Epidermal melanocyte (primary cell): ENCODE results near the gene TMPRSS11A.

Source experiments
- DNase-seq: peaks from one replicate; pipeline ENCODE4 v3.0.0; 2011; ENCODE audit warnings: low spot score; ENCODE audit not compliant: insufficient read length

The TMPRSS11A gene

GRCh38 chr4:67912080-67912479 is 51.2 kb downstream of the TMPRSS11A start:
- no peak for DNase-seq

DNA sequence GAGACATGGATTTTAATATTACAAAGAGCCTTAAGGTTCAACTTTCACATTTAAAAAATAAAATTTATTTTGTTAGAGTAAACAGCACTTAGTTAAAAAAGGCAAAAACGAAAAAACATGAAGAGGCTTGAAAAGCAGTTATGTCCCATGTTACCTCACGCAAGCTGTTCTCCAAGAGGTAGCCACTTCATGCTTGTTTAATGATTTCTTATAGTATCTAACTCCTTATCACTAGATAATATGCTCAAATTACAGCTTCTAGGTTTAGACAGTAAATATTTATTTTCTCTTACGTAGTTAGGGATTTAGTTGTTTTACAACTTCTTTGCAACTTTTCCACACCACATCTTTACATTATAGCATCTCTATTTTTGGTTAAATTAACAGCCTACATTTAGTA is 51.7 kb downstream of the TMPRSS11A start:
- no peak for DNase-seq

GRCh38 chr4:67911141-67911540 is 52.2 kb downstream of the TMPRSS11A start:
- no peak for DNase-seq

DNA sequence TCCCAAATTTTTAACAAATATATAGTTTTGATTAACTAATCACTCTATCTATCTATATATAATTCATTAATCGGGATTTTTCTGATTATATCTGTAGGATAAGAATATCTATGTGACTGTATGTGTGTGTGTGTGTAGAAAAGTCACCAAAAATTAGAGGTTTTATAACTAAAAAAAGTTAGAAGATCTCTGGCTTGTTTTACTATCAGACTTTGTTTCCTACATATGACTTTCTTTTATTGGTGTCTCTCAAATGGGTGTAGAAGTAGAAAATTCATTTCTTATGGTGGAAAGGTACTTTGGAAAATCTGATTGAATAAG is 52.7 kb downstream of the TMPRSS11A start:
- no peak for DNase-seq

- DNase-seq = no peak
Measured at GRCh38 chr4:67909905-67910584, 53.2 kb downstream of the TMPRSS11A start.

GRCh38 chr4:67907650-67908049 is 55.6 kb downstream of the TMPRSS11A start:
- DNase-seq = no peak

DNA sequence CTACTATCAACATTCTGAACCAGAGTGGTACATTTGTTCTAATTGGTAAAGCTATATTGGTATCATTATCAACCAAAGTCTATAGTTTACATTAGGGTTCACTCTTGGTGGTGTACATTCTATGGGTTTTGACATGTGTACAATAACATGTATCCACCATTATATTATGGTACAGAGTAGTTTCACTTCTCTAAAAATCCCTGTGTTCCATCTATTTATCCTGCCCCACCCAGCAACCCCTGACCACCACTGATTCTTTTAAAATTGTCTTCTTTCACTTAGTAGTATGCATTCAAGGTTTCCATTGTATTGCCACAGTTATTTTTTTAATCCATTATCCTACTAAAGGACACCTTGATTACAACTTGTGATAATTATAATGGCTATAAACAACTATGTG is 64.2 kb downstream of the TMPRSS11A start:
- no peak for DNase-seq

DNA sequence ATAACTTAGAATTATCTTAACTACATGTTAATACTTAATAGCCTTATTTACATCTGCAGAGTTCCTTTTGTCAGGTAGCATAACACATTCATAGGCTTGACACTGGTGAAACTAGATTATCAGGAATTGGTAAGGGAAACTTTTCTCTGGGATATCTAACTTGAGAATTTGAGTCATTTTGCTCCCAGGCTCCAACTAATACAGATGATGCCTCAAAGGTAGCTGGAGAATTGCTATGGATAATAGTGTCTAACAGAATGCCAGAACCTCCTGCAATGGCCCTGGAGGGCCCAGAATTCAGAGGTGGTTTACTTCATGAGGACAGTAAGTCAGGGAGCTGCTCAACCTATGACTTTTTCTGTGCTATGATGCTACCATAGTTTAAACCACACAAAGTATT is 65.6 kb downstream of the TMPRSS11A start:
- DNase-seq = no peak

GRCh38 chr4:67896421-67897065 is 66.8 kb downstream of the TMPRSS11A start:
- DNase-seq = no peak

DNA sequence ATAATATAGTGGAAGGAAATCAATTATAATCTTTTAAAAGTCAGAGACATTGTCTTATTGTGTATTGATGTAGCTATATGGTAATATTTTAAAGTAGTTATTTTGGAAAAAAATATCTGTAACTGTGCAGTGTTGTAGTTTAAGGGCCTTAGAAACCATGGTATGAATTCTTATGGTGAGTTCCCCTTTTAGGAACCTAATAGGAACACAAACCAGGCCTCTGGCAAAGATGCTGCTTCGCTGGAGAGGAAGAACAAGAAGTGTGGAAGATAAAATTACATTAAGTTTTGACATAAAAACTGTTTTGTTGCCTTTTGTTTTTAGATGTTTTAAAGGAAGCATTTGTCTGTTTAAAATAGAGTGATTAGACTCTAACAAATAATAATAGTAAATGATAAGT is 68.6 kb downstream of the TMPRSS11A start:
- DNase-seq = no peak

DNA sequence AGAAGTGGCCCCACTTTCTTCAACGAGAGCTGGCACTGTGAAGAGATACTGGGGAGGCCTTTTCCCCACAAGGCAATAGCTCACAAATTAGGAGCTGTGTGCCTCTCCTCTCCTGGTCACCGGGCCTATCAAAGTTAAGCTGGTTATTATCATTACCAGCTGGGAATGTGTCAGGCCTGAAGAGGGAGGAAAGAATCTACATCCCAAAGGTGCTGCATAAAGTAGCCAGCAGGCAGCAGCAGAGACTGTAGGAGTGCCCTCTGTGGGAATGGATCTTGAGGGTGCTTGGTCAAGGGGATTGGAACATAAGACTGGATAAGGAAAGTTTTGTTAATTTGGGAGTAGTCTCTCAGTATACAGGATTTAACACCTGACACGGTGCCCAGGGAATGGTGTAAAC is 70.4 kb downstream of the TMPRSS11A start:
- no peak for DNase-seq

DNA sequence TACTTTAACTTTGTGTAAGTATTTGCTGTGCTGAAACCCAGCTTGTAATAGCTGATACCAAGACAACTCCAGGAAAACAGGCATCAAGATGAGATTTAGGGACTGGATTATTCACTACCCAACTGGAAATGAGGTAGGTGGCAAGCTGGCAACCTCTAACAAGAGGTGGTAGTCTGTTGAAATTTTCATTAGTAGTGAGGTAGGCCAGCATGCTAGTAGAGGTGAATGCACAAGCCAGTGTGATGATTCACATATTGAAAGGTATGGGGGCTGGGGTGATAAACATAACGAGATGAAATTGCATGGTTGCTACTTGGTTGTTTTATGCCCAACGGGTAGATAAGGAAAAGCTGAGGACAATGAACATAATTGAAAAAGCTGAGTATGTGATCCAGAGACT is 71.0 kb downstream of the TMPRSS11A start:
- no peak for DNase-seq

DNA sequence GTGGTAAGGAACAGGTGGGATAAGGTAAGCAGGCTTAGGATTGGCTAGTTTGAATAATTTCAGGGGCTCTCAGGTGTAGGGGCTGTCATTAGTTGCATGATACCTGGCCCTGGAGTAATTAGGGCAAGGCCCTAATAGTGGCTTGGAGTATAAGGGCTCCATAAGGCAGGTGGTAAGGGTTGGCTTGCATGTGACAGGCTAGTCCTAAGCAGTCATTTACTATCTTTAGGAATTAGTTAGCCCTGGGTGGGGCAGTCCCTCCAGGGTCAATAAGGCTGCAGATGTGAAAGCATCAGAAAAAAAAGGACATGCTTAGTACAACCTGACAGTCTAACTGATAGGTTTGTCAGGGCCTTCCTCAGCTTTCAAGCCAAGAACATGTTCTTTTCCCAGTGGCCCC is 71.6 kb downstream of the TMPRSS11A start:
- no peak for DNase-seq

GRCh38 chr4:67886281-67886680 is 77.0 kb downstream of the TMPRSS11A start:
- DNase-seq = no peak

GRCh38 chr4:67885762-67886161 is 77.5 kb downstream of the TMPRSS11A start:
- no peak for DNase-seq

- no peak for DNase-seq
Measured at GRCh38 chr4:67884701-67885100, 78.6 kb downstream of the TMPRSS11A start.

DNA sequence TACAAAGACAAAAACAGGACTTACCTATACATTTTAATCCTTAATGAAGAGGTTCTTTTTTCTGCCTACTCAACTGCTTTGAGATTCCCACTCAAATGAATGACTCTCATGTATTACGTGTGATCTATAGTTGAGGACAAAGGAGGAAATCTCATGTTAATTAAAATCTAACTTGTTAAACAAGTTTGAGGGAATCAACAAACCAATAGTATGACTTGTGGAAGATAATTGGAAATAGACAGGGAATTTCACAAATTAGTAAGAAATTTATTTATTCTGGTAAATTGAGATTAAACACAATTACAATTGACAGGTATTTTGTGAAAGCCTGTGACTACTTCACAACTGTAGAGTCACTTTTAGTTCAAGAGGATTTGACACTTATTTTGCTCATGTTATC is 79.4 kb downstream of the TMPRSS11A start, which contains the start of gene TMPRSS11D:
TMPRSS11D (minus strand) TSS at position 101 of the 400 bp plus-strand sequence; CDS start at position 32, 69 bp downstream.
- DNase-seq = no peak

GRCh38 chr4:67883458-67883857 is 79.8 kb downstream of the TMPRSS11A start:
- DNase-seq = no peak

DNA sequence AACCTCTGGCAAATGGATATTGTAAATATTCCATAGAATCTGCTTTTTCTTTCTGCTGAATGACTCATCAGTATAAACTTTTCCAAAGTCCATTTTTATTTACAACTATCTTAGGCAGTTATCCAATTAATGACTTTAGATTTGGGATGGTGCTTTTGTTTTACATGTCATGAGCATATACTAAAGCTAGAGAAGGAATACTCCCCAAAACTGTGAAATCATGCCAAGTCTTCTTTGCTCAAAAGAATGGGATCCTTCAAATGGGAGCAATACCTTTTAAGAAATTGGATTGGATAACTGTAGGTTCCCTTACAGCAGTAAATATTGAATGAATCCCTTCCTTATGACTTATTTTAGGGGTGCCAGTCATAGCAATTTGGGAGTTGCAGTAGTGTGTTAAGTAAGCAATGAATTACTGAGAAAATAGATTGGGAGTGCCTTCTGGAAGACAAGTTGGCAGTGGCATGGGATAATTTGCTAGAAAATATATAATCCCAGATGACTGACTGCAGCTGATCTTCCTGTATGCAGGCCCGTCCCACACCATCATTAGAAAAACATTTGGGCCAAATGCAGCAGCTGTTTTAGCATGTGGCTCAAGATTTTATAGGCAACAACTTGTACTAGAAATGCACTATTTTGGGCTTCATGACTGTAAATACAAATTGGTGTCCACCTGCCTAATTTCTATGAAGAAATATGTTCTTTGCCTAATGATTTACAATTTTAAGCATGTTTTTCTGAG is 82.3 kb downstream of the TMPRSS11A start:
- DNase-seq = no peak

DNA sequence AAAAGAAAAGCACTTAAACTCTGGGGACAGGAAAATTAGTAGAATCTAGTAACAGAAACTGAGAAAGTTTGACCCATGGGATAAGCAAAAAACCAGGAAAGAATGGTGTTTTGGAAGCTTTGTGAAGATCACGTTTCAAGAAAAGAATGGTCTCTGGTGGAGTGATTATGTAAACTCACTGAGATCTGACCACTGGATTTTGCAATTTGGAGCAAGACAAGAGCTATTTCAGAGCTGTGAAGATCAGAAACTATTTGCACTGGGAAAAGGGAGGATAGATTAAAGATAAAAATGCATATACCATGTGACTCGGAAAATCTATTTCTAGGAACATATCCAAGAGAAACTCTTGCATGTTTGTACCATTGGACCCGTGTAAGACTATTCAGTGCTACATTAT is 83.8 kb downstream of the TMPRSS11A start:
- no peak for DNase-seq

DNA sequence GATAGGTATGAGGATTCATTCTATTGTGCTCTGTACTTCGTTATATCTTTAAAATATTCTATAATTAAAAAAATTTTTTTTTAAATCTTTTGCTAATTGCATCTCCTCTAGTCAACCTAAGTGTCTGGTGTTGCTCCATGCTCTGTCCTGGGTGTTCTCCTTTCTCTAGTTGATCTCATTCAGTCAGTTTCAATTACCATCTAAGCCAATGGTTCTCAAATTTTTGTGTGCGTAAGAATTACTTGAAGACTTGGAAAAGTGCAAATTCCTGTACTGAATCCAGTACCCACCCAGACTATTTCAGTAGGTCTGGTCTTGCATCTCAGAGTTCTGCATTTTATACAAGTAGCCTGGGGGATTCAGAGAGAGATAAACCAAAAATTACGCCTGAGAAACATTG is 86.2 kb downstream of the TMPRSS11A start:
- no peak for DNase-seq

- DNase-seq = no peak
Measured at GRCh38 chr4:67874986-67875385, 88.3 kb downstream of the TMPRSS11A start.

DNA sequence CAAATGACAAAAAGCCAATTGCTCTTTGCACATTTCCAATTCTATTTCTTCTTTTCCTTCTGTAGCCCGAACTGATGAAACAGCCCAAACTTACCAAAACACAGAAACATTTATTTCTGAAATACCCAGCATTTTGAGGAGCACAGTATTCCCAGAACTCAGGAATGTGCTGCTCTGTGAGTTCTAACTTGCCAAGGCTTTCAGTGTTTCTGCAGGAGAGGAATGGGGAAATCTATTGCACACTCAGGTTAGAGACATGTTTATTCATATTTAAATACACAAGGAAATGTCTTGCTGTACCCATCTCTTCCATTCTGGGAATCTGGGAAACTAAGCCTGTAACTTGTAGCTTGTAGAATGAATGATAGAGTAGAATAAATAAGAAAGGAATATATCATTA is 90.2 kb downstream of the TMPRSS11A start:
- no peak for DNase-seq
